K562 (cell line): ENCODE data around the gene ASB10. TPM values are rescaled to one million over a fixed set of nuclear protein-coding genes. Genes with fewer than 3 reads are reported as not detected.
A peak's percentile ranks its signal among the peaks of the same experiment; 100 is the strongest.

ENCODE experiments used
- CHCHD3 ChIP-seq: fragments of 250-450 bp; sonication (Bioruptor Pico); IDR thresholded peaks from 2 replicates; pipeline ENCODE4 v2.1.2; 2022; ENCODE audit warnings: mild to moderate bottlenecking
- HDAC6 ChIP-seq: IDR thresholded peaks from 2 replicates; pipeline ENCODE4 v1.6.1; 2012; ENCODE audit warnings: low read depth, mild to moderate bottlenecking, control low read depth, inconsistent platforms, low read length, moderate library complexity
- ILK ChIP-seq: fragments of 450-650 bp; IDR thresholded peaks from 2 replicates; pipeline ENCODE4 v1.6.1; 2016; ENCODE audit warnings: missing genetic modification characterization, low read depth, mild to moderate bottlenecking, missing compliant biosample characterization, moderate library complexity, borderline replicate concordance
- MEF2D ChIP-seq: conservative IDR thresholded peaks from 2 replicates; pipeline ENCODE4 v1.6.1; 2016; ENCODE audit warnings: low read depth, missing genetic modification characterization, missing compliant biosample characterization
- MYBL2 ChIP-seq, 2 experiments: fragments of 450-650 bp in 1 of 2; sonication (generic) in 1 of 2; formaldehyde crosslinking in 1 of 2; IDR thresholded peaks; 2 replicates each; pipeline versions ENCODE4 v1.6.1 to v1.8.1; 2017 to 2022; ENCODE audit warnings: borderline replicate concordance in 1 of 2, inconsistent platforms in 1 of 2, low read depth in 1 of 2, mild to moderate bottlenecking in 1 of 2, missing genetic modification reagents in 1 of 2, moderate library complexity in 1 of 2
- NR2F6 ChIP-seq: fragments of 450-650 bp; formaldehyde crosslinking; IDR thresholded peaks from 2 replicates; pipeline ENCODE4 v1.4.0; 2020; ENCODE audit warnings: mild to moderate bottlenecking
- PCBP1 ChIP-seq: fragments of 200-400 bp; formaldehyde crosslinking; IDR thresholded peaks from 2 replicates; pipeline ENCODE4 v1.6.1; 2018; ENCODE audit warnings: mild to moderate bottlenecking, low read depth, low read length; ENCODE audit not compliant: poor library complexity, severe bottlenecking
- PRPF4 ChIP-seq: fragments of 200-400 bp; formaldehyde crosslinking; IDR thresholded peaks from one replicate; pipeline ENCODE4 v1.6.1; 2017; ENCODE audit warnings: low read length, low read depth, mild to moderate bottlenecking; ENCODE audit not compliant: insufficient read depth, poor library complexity, severe bottlenecking
- U2AF2 ChIP-seq: fragments of 200-400 bp; formaldehyde crosslinking; optimal IDR thresholded peaks from 2 replicates; pipeline ENCODE3; 2017; ENCODE audit warnings: low read depth, mild to moderate bottlenecking, low read length
- ZBTB17 ChIP-seq: fragments of 450-650 bp; formaldehyde crosslinking; IDR thresholded peaks from 2 replicates; pipeline ENCODE4 v1.4.0; 2020; ENCODE audit warnings: mild to moderate bottlenecking
- ZC3H11A ChIP-seq: IDR thresholded peaks from 2 replicates; pipeline ENCODE4 v1.6.1; 2012; ENCODE audit warnings: low read depth, low read length, improper control_type of control experiment
- ZNF146 ChIP-seq: IDR thresholded peaks from one replicate; pipeline ENCODE4 v1.6.1; 2018; ENCODE audit warnings: missing compliant biosample characterization; ENCODE audit not compliant: unreplicated experiment
- ZNF212 ChIP-seq: fragments of 450-650 bp; formaldehyde crosslinking; IDR thresholded peaks from 2 replicates; pipeline ENCODE4 v1.4.0; 2020; ENCODE audit warnings: mild to moderate bottlenecking
- ZNF347 ChIP-seq: fragments of 450-650 bp; formaldehyde crosslinking; IDR thresholded peaks from 2 replicates; pipeline ENCODE4 v1.4.0; 2020; ENCODE audit warnings: low read depth, mild to moderate bottlenecking, moderate library complexity
- polyA plus RNA-seq, 8 experiments: library from polyadenylated mRNA; depleted of rRNA in 4 of 8; stranded (reverse) in 5 of 8; unstranded in 3 of 8; fragments of >200 nt; fragmentation: Nextera tagmentation in 2 of 8; fragmentation: Illumina TruSeq in 1 of 8; extraction: Ambion mirVana in 2 of 8; extraction: Trizol in 1 of 8; gene quantifications; 2 replicates each; pipeline versions ENCODE4 v1.2.1 to v1.2.3, GENCODE V29; 2011 to 2014; ENCODE audit warnings: inconsistent platforms in 1 of 8, missing spikeins in 1 of 8
- total RNA-seq, 7 experiments: library from RNA; depleted of rRNA in 6 of 7; stranded (reverse); fragments of >200 nt in 6 of 7; fragmentation: Illumina TruSeq in 2 of 7; extraction: Trizol in 2 of 7; gene quantifications; 2 replicates each; pipeline versions ENCODE4 v1.2.1 to v1.2.3, GENCODE V29; 2011 to 2021; ENCODE audit warnings: low replicate concordance in 1 of 7
- TF ChIP-seq, protein P1 (sequence below): fragments of 250-450 bp; sonication (Bioruptor Pico); IDR thresholded peaks from 2 replicates; pipeline ENCODE4 v1.5.0; 2021
- TF ChIP-seq, protein P2 (sequence below): fragments of 450-650 bp; formaldehyde crosslinking; IDR thresholded peaks from 2 replicates; pipeline ENCODE4 v1.4.0; 2022; ENCODE audit warnings: missing genetic modification characterization
- TF ChIP-seq, protein P3 (sequence below), 2 experiments: fragments of 450-650 bp in 1 of 2; IDR thresholded peaks; 2 replicates each; pipeline ENCODE4 v1.6.1; 2011 to 2017; ENCODE audit warnings: low read depth in 2 of 2, antibody characterized with exemption in 1 of 2, borderline replicate concordance in 1 of 2, low read length in 1 of 2, mild to moderate bottlenecking in 1 of 2, mixed read lengths in 1 of 2; ENCODE audit not compliant: control insufficient read depth in 1 of 2
- TF ChIP-seq, protein P4 (sequence below), 2 experiments: IDR thresholded peaks in 1 of 2; conservative IDR thresholded peaks in 1 of 2; 2 replicates each; pipeline ENCODE4 v1.6.1; 2016; ENCODE audit warnings: low read depth in 2 of 2, mild to moderate bottlenecking in 1 of 2, missing compliant biosample characterization in 1 of 2, missing genetic modification characterization in 1 of 2, moderate library complexity in 1 of 2

Gene ASB10
- total and polyA plus RNA-seq, 9 of the 15 experiments (the other 6 are each of a cell fraction or from before 2014, with no cell fraction given): not detected

DNA sequence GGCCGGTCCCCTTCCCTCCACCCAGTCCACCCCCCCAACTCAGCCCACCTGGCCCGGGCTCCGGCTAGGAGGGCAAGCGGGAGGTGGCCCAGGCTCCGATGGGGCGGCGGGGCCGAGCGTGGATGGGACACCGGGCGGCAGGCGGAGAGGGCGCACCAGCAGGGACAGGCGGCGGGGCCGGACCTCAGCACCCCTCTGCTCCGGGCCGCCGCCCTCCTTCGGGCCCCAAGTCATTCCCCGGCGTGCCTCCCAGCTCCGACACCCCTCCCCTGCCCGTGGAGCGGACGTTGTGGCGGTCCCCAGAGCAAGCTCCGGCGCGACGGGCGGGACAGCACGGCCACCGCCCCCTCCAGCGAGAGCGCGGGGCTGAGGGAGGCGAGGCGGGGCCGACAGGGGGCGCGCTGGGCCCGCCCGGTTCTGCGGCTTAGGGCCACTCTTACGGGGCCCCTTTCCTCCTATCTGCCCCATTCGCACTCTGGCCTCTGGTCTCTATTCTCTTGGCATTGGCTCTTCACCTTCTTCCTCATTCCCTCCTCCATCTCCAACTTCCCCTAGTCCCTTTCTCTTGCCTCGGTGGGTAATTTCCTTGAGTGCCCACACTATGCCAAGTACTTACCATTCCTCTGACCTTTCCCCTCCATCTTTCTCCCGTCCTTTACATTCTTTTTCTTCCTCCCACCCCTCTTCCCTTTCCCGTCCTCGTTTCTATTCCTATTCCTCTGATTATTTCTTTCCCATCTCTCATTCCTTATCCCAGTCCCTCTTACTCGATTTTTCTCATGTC lies 18.9 kb downstream of the ASB10 start (continued):
- 0 out of 2 replicates have a peak, but pooled peaks have one; percentile 25 for TF ChIP-seq MYBL2 (IDR thresholded peaks at IDR 0.05; ENCODE audit: low read depth)
- no peak for TF ChIP-seq MYBL2 (CRISPR knock-in tag; IDR thresholded peaks at IDR 0.05; ENCODE audit: borderline replicate concordance)
- no peak for TF ChIP-seq NR2F6 (CRISPR knock-in tag)
- no peak for TF ChIP-seq ZNF212 (CRISPR knock-in tag)
- TF ChIP-seq ZNF146 (CRISPR knock-in tag): no peak
- TF ChIP-seq, protein P1, sequence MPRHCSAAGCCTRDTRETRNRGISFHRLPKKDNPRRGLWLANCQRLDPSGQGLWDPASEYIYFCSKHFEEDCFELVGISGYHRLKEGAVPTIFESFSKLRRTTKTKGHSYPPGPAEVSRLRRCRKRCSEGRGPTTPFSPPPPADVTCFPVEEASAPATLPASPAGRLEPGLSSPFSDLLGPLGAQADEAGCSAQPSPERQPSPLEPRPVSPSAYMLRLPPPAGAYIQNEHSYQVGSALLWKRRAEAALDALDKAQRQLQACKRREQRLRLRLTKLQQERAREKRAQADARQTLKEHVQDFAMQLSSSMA: no peak
- no peak for TF ChIP-seq ZNF347 (CRISPR knock-in tag)
- no peak for TF ChIP-seq PRPF4
- TF ChIP-seq MEF2D (tag): no peak
- no peak for TF ChIP-seq ZC3H11A
- no peak for TF ChIP-seq CHCHD3
- no peak for TF ChIP-seq HDAC6
- TF ChIP-seq, protein P2, sequence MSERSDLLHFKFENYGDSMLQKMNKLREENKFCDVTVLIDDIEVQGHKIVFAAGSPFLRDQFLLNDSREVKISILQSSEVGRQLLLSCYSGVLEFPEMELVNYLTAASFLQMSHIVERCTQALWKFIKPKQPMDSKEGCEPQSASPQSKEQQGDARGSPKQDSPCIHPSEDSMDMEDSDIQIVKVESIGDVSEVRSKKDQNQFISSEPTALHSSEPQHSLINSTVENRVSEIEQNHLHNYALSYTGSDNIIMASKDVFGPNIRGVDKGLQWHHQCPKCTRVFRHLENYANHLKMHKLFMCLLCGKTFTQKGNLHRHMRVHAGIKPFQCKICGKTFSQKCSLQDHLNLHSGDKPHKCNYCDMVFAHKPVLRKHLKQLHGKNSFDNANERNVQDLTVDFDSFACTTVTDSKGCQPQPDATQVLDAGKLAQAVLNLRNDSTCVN (CRISPR knock-in tag): 0 out of 2 replicates have a peak, but pooled peaks have one; percentile 43
- no peak for TF ChIP-seq U2AF2
- TF ChIP-seq ZBTB17 (CRISPR knock-in tag): no peak
- TF ChIP-seq PCBP1: peak; percentile 91
- TF ChIP-seq, protein P3, sequence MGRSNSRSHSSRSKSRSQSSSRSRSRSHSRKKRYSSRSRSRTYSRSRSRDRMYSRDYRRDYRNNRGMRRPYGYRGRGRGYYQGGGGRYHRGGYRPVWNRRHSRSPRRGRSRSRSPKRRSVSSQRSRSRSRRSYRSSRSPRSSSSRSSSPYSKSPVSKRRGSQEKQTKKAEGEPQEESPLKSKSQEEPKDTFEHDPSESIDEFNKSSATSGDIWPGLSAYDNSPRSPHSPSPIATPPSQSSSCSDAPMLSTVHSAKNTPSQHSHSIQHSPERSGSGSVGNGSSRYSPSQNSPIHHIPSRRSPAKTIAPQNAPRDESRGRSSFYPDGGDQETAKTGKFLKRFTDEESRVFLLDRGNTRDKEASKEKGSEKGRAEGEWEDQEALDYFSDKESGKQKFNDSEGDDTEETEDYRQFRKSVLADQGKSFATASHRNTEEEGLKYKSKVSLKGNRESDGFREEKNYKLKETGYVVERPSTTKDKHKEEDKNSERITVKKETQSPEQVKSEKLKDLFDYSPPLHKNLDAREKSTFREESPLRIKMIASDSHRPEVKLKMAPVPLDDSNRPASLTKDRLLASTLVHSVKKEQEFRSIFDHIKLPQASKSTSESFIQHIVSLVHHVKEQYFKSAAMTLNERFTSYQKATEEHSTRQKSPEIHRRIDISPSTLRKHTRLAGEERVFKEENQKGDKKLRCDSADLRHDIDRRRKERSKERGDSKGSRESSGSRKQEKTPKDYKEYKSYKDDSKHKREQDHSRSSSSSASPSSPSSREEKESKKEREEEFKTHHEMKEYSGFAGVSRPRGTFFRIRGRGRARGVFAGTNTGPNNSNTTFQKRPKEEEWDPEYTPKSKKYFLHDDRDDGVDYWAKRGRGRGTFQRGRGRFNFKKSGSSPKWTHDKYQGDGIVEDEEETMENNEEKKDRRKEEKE (IDR thresholded peaks at IDR 0.05; ENCODE audit: borderline replicate concordance in 1 of 2, control insufficient read depth in 1 of 2, low read depth in 2 of 2, low read length in 1 of 2): peak in 1 of 2 experiments; percentile 77; a peak in 1 of 4 replicates
- TF ChIP-seq ILK (tag): no peak
- TF ChIP-seq, protein P4, sequence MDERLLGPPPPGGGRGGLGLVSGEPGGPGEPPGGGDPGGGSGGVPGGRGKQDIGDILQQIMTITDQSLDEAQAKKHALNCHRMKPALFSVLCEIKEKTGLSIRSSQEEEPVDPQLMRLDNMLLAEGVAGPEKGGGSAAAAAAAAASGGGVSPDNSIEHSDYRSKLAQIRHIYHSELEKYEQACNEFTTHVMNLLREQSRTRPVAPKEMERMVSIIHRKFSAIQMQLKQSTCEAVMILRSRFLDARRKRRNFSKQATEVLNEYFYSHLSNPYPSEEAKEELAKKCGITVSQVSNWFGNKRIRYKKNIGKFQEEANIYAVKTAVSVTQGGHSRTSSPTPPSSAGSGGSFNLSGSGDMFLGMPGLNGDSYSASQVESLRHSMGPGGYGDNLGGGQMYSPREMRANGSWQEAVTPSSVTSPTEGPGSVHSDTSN (CRISPR knock-in tag; IDR thresholded peaks at IDR 0.05; ENCODE audit: low read depth): no peak
- TF ChIP-seq, protein P4 (tag; conservative IDR thresholded peaks at IDR 0.05; ENCODE audit: low read depth): no peak
